Measurements from ENCODE around the gene GLMP.

GLMP gene

DNA sequence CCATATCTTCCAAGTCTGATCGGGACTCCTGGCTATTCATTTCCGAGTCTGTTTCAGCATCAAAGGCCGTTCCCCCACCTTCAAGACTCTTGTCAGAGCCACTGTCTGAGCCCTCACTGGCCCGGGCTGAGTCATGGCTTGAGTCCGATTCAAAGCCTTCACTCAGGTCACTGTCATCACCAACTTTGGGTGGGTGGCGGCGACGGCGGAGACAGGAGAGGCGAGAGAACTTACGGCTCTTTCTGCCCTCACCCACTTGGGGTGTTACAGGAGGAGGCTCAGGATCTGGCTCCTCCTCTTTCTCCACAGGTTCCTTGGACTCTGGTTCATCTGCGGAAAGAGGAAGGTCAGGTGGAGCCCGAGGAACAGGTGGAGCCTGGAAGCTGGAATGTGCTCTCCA lies 29.4 kb downstream of the GLMP start:
- TF ChIP-seq, protein P1, sequence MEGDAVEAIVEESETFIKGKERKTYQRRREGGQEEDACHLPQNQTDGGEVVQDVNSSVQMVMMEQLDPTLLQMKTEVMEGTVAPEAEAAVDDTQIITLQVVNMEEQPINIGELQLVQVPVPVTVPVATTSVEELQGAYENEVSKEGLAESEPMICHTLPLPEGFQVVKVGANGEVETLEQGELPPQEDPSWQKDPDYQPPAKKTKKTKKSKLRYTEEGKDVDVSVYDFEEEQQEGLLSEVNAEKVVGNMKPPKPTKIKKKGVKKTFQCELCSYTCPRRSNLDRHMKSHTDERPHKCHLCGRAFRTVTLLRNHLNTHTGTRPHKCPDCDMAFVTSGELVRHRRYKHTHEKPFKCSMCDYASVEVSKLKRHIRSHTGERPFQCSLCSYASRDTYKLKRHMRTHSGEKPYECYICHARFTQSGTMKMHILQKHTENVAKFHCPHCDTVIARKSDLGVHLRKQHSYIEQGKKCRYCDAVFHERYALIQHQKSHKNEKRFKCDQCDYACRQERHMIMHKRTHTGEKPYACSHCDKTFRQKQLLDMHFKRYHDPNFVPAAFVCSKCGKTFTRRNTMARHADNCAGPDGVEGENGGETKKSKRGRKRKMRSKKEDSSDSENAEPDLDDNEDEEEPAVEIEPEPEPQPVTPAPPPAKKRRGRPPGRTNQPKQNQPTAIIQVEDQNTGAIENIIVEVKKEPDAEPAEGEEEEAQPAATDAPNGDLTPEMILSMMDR (IDR thresholded peaks at IDR 0.05; ENCODE audit: insufficient read depth, low read depth, low read length, missing control alignments) = no peak
- DNase-seq (ENCODE audit: low read depth) = no peak
- H3K4me3 ChIP-seq (ENCODE audit: low read depth, low read length) = no peak overlapping the region

- DNase-seq (ENCODE audit: low read depth) = no peak
- TF ChIP-seq, protein P1 (IDR thresholded peaks at IDR 0.05; ENCODE audit: insufficient read depth, low read depth, low read length, missing control alignments) = no peak
- no peak overlapping the region for H3K4me3 ChIP-seq (ENCODE audit: low read depth, low read length)
Measured at GRCh38 chr1:156263288-156263655, 32.2 kb downstream of the GLMP start.

DNA sequence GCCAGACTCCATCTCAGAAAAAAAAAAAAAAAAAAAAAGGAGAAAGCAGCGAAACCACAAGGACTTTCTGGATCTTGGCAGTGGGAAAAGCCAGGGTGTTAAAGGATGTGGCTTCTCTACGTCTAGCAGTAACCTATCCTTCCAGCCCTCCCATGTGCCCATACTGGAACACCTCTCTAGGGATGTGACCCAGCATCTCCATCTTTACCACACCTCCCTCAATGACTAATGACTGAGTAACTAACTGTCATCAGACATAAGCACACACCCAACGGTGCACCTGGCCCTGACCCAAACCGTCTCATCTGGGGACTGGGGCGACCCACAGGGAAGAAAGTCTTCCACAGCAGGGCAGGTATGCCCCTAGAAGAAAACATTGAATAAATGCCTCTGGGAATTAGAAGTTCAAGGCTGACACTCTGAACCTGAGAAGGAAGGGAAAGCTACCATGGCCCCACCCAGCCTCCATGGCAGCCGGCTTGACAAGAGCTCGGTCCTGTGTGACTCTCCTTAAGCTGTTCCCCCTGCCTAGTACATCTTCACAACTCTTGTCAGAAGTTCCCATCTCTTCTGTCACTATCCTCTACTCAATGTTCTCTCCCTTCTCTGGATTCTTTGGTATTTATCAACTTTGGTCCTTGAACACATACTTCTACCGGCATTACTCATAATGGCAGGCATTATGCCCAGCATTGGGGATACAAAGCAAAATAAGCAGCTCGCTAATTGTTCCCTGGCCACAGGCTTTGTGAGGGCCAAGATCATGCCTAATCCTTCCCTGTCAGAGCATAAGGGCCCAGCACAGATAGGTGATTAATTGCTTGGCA lies 32.8 kb downstream of the GLMP start:
- DNase-seq (ENCODE audit: low read depth) = no peak
- TF ChIP-seq, protein P1 (IDR thresholded peaks at IDR 0.05; ENCODE audit: insufficient read depth, low read depth, low read length, missing control alignments) = no peak
- H3K4me3 ChIP-seq (ENCODE audit: low read depth, low read length) = no peak overlapping the region

- H3K4me3 ChIP-seq (ENCODE audit: low read depth, low read length) = no peak overlapping the region
- DNase-seq (ENCODE audit: low read depth) = no peak
- TF ChIP-seq, protein P1 (IDR thresholded peaks at IDR 0.05; ENCODE audit: insufficient read depth, low read depth, low read length, missing control alignments) = no peak
Measured at GRCh38 chr1:156260896-156261295, 34.6 kb downstream of the GLMP start.

- TF ChIP-seq, protein P1 (IDR thresholded peaks at IDR 0.05; ENCODE audit: insufficient read depth, low read depth, low read length, missing control alignments) = no peak
- H3K4me3 ChIP-seq (ENCODE audit: low read depth, low read length) = no peak overlapping the region
- DNase-seq (ENCODE audit: low read depth) = no peak
Measured at GRCh38 chr1:156259805-156260204, 35.7 kb downstream of the GLMP start.

- no peak overlapping the region for H3K4me3 ChIP-seq (ENCODE audit: low read depth, low read length)
- DNase-seq (ENCODE audit: low read depth) = no peak
- TF ChIP-seq, protein P1 (IDR thresholded peaks at IDR 0.05; ENCODE audit: insufficient read depth, low read depth, low read length, missing control alignments) = no peak
Measured at GRCh38 chr1:156258859-156259258, 36.6 kb downstream of the GLMP start.

- DNase-seq (ENCODE audit: low read depth) = no peak
- TF ChIP-seq, protein P1 (IDR thresholded peaks at IDR 0.05; ENCODE audit: insufficient read depth, low read depth, low read length, missing control alignments) = no peak
- no peak overlapping the region for H3K4me3 ChIP-seq (ENCODE audit: low read depth, low read length)
Measured at GRCh38 chr1:156257711-156258110, 37.8 kb downstream of the GLMP start.
